Inflammatory macrophage treated with lipopolysaccharide for 1 hour (primary cell): ENCODE data around the gene GPATCH8.
"Not testable (repeated sequence)": the region's sequence is repeated elsewhere in the genome, so short reads cannot be mapped to it uniquely, and the experiment has no call there.

Experiments used
- DNase-seq, 2 donors: peaks; one replicate each; pipeline ENCODE4 v3.0.0-alpha.2; 2020 to 2022

GPATCH8 gene

GRCh38 chr17:44369414-44370023 lies 133.7 kb downstream of the GPATCH8 start:
- not testable (repeated sequence) for DNase-seq

GRCh38 chr17:44368391-44369243 lies 134.6 kb downstream of the GPATCH8 start:
- DNase-seq, result not testable (repeated sequence)

GRCh38 chr17:44367231-44367979 lies 135.8 kb downstream of the GPATCH8 start:
- DNase-seq, result no peak

GRCh38 chr17:44365051-44365450 lies 138.2 kb downstream of the GPATCH8 start:
- DNase-seq, result not testable (repeated sequence)

GRCh38 chr17:44363613-44364159 lies 139.5 kb downstream of the GPATCH8 start, which contains the start of gene FAM171A2:
Gene FAM171A2 (minus strand): TSS chr17:44363853. CDS start chr17:44363714, 139 bp downstream.
- DNase-seq, result peak in 1 of 2 donors; percentile 73

- no peak for DNase-seq
These were observed 140.1 kb downstream of the GPATCH8 start for GRCh38 chr17:44362949-44363612.

- DNase-seq, result no peak
These were observed 140.7 kb downstream of the GPATCH8 start for GRCh38 chr17:44362459-44362948.

- no peak for DNase-seq
These were observed 141.6 kb downstream of the GPATCH8 start for GRCh38 chr17:44361292-44362260.

- DNase-seq, result no peak
These were observed 142.4 kb downstream of the GPATCH8 start for GRCh38 chr17:44360826-44361225.

- no peak for DNase-seq
These were observed 143.1 kb downstream of the GPATCH8 start for GRCh38 chr17:44360144-44360533.

GRCh38 chr17:44359458-44360143 lies 143.6 kb downstream of the GPATCH8 start:
- no peak for DNase-seq

GRCh38 chr17:44359006-44359405 lies 144.2 kb downstream of the GPATCH8 start:
- DNase-seq, result no peak

GRCh38 chr17:44358066-44358465 lies 145.1 kb downstream of the GPATCH8 start:
- no peak for DNase-seq

GRCh38 chr17:44356241-44356640 lies 147.0 kb downstream of the GPATCH8 start:
- no peak for DNase-seq

- DNase-seq, result no peak
These were observed 147.5 kb downstream of the GPATCH8 start for GRCh38 chr17:44355642-44356099.

- no peak for DNase-seq
These were observed 148.3 kb downstream of the GPATCH8 start for GRCh38 chr17:44354582-44355561.

GRCh38 chr17:44353672-44354331 lies 149.4 kb downstream of the GPATCH8 start:
- DNase-seq, result peak in 1 of 2 donors; percentile 18
